ENCODE results near the gene FAM53C. TPM values are rescaled to one million over a fixed set of nuclear protein-coding genes. Genes with fewer than 3 reads are reported as not detected.

The FAM53C gene
- total RNA-seq, 1 donor from 2014 or later: 53.6 TPM

DNA sequence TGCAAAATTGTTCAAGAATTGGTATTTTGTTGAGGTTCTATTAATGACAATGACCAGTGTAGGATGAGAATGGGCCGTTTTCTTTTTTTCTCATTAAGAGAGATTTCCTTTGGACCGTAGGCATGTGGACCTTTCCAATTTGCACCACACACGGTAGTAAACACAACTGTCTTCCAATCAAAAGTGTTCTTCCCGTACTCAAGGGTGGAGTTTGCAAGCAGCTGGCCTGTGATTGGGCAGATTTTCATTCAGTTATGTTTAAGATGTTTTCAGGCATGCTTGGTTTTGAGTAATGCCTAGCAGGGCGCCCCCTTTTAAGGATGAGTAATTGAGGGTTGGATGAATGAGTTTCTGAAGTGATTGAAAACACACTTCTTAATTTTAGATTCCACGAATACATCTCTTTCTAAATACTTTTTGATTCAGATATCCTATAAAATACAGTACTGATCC, 16.9 kb downstream of the FAM53C start:
- Mint-ChIP-seq H3K27me3 (ENCODE audit: low read depth) (no peaks in the 10 kb centered on the region), H3K4me1 (peaks cover 30% of the 10 kb centered on the region), H3K9me3 (peaks cover 15% of the 10 kb centered on the region), H3K36me3 (peaks cover 20% of the 10 kb centered on the region), H3K27ac (peak overlapping the region; percentile 98), H3K4me3 (peak overlapping the region; percentile 91)
- TF ChIP-seq, protein P1, sequence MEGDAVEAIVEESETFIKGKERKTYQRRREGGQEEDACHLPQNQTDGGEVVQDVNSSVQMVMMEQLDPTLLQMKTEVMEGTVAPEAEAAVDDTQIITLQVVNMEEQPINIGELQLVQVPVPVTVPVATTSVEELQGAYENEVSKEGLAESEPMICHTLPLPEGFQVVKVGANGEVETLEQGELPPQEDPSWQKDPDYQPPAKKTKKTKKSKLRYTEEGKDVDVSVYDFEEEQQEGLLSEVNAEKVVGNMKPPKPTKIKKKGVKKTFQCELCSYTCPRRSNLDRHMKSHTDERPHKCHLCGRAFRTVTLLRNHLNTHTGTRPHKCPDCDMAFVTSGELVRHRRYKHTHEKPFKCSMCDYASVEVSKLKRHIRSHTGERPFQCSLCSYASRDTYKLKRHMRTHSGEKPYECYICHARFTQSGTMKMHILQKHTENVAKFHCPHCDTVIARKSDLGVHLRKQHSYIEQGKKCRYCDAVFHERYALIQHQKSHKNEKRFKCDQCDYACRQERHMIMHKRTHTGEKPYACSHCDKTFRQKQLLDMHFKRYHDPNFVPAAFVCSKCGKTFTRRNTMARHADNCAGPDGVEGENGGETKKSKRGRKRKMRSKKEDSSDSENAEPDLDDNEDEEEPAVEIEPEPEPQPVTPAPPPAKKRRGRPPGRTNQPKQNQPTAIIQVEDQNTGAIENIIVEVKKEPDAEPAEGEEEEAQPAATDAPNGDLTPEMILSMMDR (IDR thresholded peaks at IDR 0.05; ENCODE audit: unreplicated experiment): no peak
- no peak for DNase-seq (ENCODE audit: low spot score in 2 of 2, unreplicated experiment in 2 of 2)

DNA sequence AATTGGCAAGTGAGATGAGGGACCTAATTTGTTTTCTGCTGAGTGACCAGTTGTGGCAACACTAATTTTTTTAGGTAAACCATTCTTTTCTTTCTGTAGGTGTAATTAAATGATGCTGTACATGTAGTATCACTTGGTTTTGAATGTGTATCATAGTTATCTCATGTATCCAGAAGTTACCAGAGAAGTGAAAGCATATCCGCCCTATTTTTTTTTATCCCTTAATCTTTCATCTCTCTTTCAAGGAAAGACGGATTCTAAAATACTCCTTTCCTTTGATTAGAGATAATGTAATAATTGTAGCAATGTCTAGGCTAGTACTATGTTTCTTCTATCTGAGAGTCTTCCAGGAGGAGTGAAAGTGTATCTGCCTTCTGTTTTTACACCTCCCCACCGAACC, 21.6 kb downstream of the FAM53C start:
- peaks cover 3% of the 10 kb centered on the region for H3K36me3 Mint-ChIP-seq
- no peak overlapping the region for H3K4me3 Mint-ChIP-seq
- TF ChIP-seq, protein P1 (IDR thresholded peaks at IDR 0.05; ENCODE audit: unreplicated experiment): no peak
- no peaks in the 10 kb centered on the region for H3K27me3 Mint-ChIP-seq (ENCODE audit: low read depth)
- H3K9me3 Mint-ChIP-seq: no peaks in the 10 kb centered on the region
- peak overlapping the region; percentile 10 for H3K27ac Mint-ChIP-seq
- H3K4me1 Mint-ChIP-seq: peaks cover 26% of the 10 kb centered on the region
- no peak for DNase-seq (ENCODE audit: low spot score in 2 of 2, unreplicated experiment in 2 of 2)

DNA sequence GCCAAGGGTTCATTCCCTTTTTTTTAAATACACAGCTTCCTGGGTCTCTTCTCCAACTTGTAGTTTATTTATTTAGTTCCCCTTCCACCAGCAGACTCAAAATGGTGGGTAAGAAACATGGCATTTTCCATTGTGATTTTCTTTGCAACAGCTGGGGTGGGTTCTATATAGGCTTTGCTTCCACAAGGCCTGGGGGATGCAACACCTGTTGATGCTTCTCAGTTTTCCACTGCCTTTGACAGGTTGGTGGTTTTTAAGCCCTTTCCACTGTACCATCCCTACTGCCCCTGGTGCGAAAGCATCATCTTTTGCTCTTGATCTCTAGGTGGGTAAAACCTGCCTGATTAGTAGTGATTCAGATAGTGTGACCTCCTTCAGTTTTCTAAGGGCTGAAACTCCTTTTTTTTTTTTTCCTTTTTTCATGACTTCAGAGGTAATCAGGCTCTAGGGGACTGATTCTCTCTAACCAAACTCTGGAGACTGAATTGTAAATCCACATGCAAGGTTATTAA, 22.9 kb downstream of the FAM53C start:
- H3K9me3 Mint-ChIP-seq: no peaks in the 10 kb centered on the region
- TF ChIP-seq, protein P1 (IDR thresholded peaks at IDR 0.05; ENCODE audit: unreplicated experiment): no peak
- no peak for DNase-seq (ENCODE audit: low spot score in 2 of 2, unreplicated experiment in 2 of 2)
- H3K36me3 Mint-ChIP-seq: peaks cover 3% of the 10 kb centered on the region
- H3K27me3 Mint-ChIP-seq (ENCODE audit: low read depth): no peaks in the 10 kb centered on the region
- no peak overlapping the region for H3K4me3 Mint-ChIP-seq
- H3K27ac Mint-ChIP-seq: peak overlapping the region; percentile 5
- peaks cover 12% of the 10 kb centered on the region for H3K4me1 Mint-ChIP-seq

DNA sequence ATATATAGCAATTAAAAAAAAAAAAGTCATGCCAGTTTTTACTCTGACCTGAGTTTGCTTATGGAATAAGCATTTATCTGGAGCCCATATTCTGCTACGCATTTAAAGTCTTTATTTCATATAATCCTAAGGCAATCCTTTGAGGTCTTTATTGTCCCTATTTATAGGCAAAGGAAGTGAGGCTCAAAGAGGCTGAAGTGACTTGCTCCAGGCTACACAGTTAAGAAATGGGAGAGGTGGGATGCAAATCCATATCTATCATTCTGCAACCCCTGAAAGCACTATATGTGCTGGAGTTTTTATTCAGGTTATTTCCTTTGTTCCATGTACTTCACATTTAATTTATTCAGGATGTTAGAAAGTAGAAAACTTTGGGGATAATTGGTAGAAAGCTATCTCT, 26.5 kb downstream of the FAM53C start:
- peaks cover 23% of the 10 kb centered on the region for H3K4me1 Mint-ChIP-seq
- no peak for DNase-seq (ENCODE audit: low spot score in 2 of 2, unreplicated experiment in 2 of 2)
- H3K9me3 Mint-ChIP-seq: no peaks in the 10 kb centered on the region
- peaks cover 2% of the 10 kb centered on the region for H3K36me3 Mint-ChIP-seq
- no peaks in the 10 kb centered on the region for H3K27me3 Mint-ChIP-seq (ENCODE audit: low read depth)
- TF ChIP-seq, protein P1 (IDR thresholded peaks at IDR 0.05; ENCODE audit: unreplicated experiment): no peak
- no peak overlapping the region for H3K4me3 Mint-ChIP-seq
- no peak overlapping the region for H3K27ac Mint-ChIP-seq

DNA sequence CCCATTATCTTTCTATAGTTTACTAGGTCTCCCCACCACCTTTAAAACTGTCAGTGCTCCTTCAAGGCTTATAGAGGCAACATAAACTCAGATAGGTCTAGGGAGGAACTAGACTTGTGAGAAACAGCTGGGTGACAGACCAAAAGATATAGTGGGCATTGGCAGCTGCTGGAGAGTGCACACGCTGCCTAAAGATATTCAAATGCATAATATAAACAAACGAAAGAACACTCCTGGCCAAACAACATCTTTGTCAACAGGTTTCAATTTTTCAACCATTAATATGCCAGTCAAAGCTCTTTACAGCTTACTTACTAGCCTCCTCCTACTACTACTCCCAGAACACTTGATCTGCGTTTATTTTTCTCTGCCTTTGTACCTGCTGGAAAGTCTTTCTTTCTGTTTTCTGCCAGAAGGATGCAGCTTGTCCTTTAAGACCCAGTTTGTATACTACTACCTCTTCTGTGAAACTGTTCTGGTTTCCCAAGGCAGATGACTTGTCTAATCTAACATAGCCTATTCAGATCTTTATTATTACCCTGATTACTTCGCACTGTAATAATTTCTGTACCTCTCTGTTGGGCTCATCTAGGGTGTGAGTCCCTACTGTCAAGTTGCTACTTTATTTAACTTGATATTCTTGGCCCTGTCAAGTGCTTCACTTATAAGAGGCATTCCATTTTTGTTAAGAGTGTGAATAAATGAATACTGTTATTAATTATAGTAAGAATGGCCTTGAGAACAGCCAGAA, 28.7 kb downstream of the FAM53C start:
- no peaks in the 10 kb centered on the region for H3K36me3 Mint-ChIP-seq
- peaks cover 19% of the 10 kb centered on the region for H3K4me1 Mint-ChIP-seq

More for the DNA sequence above, 28.7 kb downstream of the FAM53C start:
- H3K27ac Mint-ChIP-seq: no peak overlapping the region
- no peaks in the 10 kb centered on the region for H3K27me3 Mint-ChIP-seq (ENCODE audit: low read depth)
- DNase-seq (ENCODE audit: low spot score in 2 of 2, unreplicated experiment in 2 of 2): no peak
- TF ChIP-seq, protein P1 (IDR thresholded peaks at IDR 0.05; ENCODE audit: unreplicated experiment): no peak
- H3K4me3 Mint-ChIP-seq: no peak overlapping the region
- no peaks in the 10 kb centered on the region for H3K9me3 Mint-ChIP-seq

Data from mesothelial cell of epicardium (in vitro differentiated cells).